ENCODE measurements around the gene REXO4. TPM values are rescaled to one million over a fixed set of nuclear protein-coding genes. Genes with fewer than 3 reads are reported as not detected.

REXO4 gene
- total and polyA plus RNA-seq, 2 donors (not counting 3 experiments of a cell fraction or from before 2014, with no cell fraction given), result 19.5 to 29.5 TPM

GRCh38 chr9:133429214-133429613 lies 11.4 kb upstream of the REXO4 start:
- dilution Hi-C loops (cut with MboI; ENCODE audit: extremely low pct_ligation_motif_present, low sequenced_read_pairs), result no loop called here
- no TSS peak for BruUV-seq (replicated peaks)
- Histone ChIP-seq H3K79me2 (ENCODE audit: control insufficient read depth, insufficient read depth, low read length) (no peaks in the 10 kb centered on the region), H3K9me1 (replicated peaks; ENCODE audit: control insufficient read depth, extremely low read depth, insufficient read depth, low read length) (no peaks in the 10 kb centered on the region), H3K4me3 (replicated peaks in 1 of 3; ENCODE audit: insufficient read depth in 1 of 3, low read depth in 1 of 3, low read length in 3 of 3) (no peak overlapping the region), H3K9ac (replicated peaks; ENCODE audit: extremely low read depth, insufficient read depth, low read length) (no peak overlapping the region), H3K4me2 (ENCODE audit: insufficient read depth, low read length) (no peak overlapping the region), H2AFZ (ENCODE audit: low read depth, low read length) (no peak overlapping the region), H3K9me3 (replicated peaks; ENCODE audit: control insufficient read depth, insufficient read depth, low read length) (no peaks in the 10 kb centered on the region), H3K27ac (ENCODE audit: insufficient read depth, low read depth, low read length) (no peak overlapping the region), H3K36me3 (ENCODE audit: control insufficient read depth in 2 of 2, extremely low read depth in 1 of 2, insufficient read depth in 2 of 2, low read length in 2 of 2) (no peaks in the 10 kb centered on the region), H3K4me1 (ENCODE audit: control insufficient read depth, extremely low read depth, insufficient read depth, low read length) (no peaks in the 10 kb centered on the region), H4K20me1 (replicated peaks; ENCODE audit: control insufficient read depth, extremely low read depth, insufficient read depth, low read length) (no peaks in the 10 kb centered on the region), H3K27me3 (ENCODE audit: control insufficient read depth in 2 of 2, insufficient read depth in 2 of 2, low read length in 2 of 2) (peaks cover 9 to 19% of the 10 kb centered on the region in 2 experiments)
- DNase-seq (ENCODE audit: low read depth, low spot score) (no peak), FAIRE-seq (no peak)
- TF ChIP-seq FOS (IDR thresholded peaks at IDR 0.05; ENCODE audit: borderline replicate concordance, insufficient read depth, low read length), result no peak
- TF ChIP-seq MYC (IDR thresholded peaks at IDR 0.05; ENCODE audit: low read depth, low read length), result no peak
- TF ChIP-seq EZH2 (IDR thresholded peaks at IDR 0.05; ENCODE audit: borderline replicate concordance, low read depth, low read length, severe bottlenecking), result no peak
- TF ChIP-seq, protein P1, sequence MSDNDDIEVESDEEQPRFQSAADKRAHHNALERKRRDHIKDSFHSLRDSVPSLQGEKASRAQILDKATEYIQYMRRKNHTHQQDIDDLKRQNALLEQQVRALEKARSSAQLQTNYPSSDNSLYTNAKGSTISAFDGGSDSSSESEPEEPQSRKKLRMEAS (IDR thresholded peaks at IDR 0.05; ENCODE audit: insufficient read depth, insufficient read length), result no peak
- no peak for TF ChIP-seq POLR2AphosphoS5 (IDR thresholded peaks at IDR 0.05; ENCODE audit: insufficient read depth, low read depth, low read length)
- TF ChIP-seq, protein P2, sequence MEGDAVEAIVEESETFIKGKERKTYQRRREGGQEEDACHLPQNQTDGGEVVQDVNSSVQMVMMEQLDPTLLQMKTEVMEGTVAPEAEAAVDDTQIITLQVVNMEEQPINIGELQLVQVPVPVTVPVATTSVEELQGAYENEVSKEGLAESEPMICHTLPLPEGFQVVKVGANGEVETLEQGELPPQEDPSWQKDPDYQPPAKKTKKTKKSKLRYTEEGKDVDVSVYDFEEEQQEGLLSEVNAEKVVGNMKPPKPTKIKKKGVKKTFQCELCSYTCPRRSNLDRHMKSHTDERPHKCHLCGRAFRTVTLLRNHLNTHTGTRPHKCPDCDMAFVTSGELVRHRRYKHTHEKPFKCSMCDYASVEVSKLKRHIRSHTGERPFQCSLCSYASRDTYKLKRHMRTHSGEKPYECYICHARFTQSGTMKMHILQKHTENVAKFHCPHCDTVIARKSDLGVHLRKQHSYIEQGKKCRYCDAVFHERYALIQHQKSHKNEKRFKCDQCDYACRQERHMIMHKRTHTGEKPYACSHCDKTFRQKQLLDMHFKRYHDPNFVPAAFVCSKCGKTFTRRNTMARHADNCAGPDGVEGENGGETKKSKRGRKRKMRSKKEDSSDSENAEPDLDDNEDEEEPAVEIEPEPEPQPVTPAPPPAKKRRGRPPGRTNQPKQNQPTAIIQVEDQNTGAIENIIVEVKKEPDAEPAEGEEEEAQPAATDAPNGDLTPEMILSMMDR (IDR thresholded peaks at IDR 0.05; ENCODE audit: extremely low read depth in 1 of 2, insufficient read depth in 1 of 2, low read depth in 1 of 2, low read length in 2 of 2), result no peak
- TF ChIP-seq JUN (IDR thresholded peaks at IDR 0.05; ENCODE audit: borderline replicate concordance, insufficient read depth, insufficient read length, low read depth), result no peak
- TF ChIP-seq POLR2A (IDR thresholded peaks at IDR 0.05; ENCODE audit: low read depth, low read length), result no peak
- TF ChIP-seq GATA2 (IDR thresholded peaks at IDR 0.05; ENCODE audit: insufficient read depth, insufficient read length, low read depth, low read length), result no peak
- ChIA-PET CTCF (no interaction called here), POLR2A (no interaction called here)
- intact Hi-C loops (cut with micrococcal nuclease), result no loop called here

Data from endothelial cell of umbilical vein (primary cell).